Activated T-helper 17 cell treated with anti-CD3 and anti-CD28 coated beads, Interleukin-2, amount 50 U/mL, for 72 hours (primary cell): ENCODE data around the gene DAGLB. TPM values are rescaled to one million over a fixed set of nuclear protein-coding genes. Genes with fewer than 3 reads are reported as not detected.
A peak's percentile ranks its signal among the peaks of the same experiment; 100 is the strongest.
"Not testable (repeated sequence)": the region's sequence is repeated elsewhere in the genome, so short reads cannot be mapped to it uniquely, and the experiment has no call there.

Source experiments
- ATAC-seq: fragments of 150-1000 bp; cut with Tn5 transposase; replicated peaks from 2 replicates; pipeline ENCODE4 v1.10.0; 2021; ENCODE audit warnings: mild to moderate bottlenecking, moderate library complexity
- H3K27ac Mint-ChIP-seq: one replicate; pipeline ENCODE4 v1.8.0; 2022; ENCODE audit warnings: mixed read lengths
- H3K27me3 Mint-ChIP-seq: one replicate; pipeline ENCODE4 v1.8.0; 2022; ENCODE audit warnings: mixed read lengths
- H3K36me3 Mint-ChIP-seq: one replicate; pipeline ENCODE4 v1.8.0; 2022; ENCODE audit warnings: low read depth, mild to moderate bottlenecking, mixed read lengths
- H3K4me1 Mint-ChIP-seq: one replicate; pipeline ENCODE4 v1.8.0; 2022; ENCODE audit warnings: mixed read lengths
- H3K4me3 Mint-ChIP-seq: one replicate; pipeline ENCODE4 v1.8.0; 2022; ENCODE audit warnings: mild to moderate bottlenecking, mixed read lengths
- H3K9me3 Mint-ChIP-seq: one replicate; pipeline ENCODE4 v1.8.0; 2022; ENCODE audit warnings: mixed read lengths
- total RNA-seq, 2 donors: library from RNA; stranded (reverse); gene quantifications; one replicate each; pipeline ENCODE4 v1.2.3, GENCODE V29; 2022

Gene DAGLB
- total RNA-seq, 2 donors from 2014 or later, result 15.0 to 22.7 TPM

GRCh38 chr7:6387734-6388294 is 59.9 kb downstream of the DAGLB start:
- Mint-ChIP-seq H3K4me3 (no peak overlapping the region), H3K4me1 (peaks cover 32% of the 10 kb centered on the region), H3K27ac (peak overlapping the region; percentile 56), H3K36me3 (peaks cover 80% of the 10 kb centered on the region), H3K9me3 (no peaks in the 10 kb centered on the region), H3K27me3 (no peaks in the 10 kb centered on the region)
- no peak for ATAC-seq

GRCh38 chr7:6386779-6387178 is 61.0 kb downstream of the DAGLB start:
- peak; percentile 47 for ATAC-seq
- H3K4me3 Mint-ChIP-seq, result peak overlapping the region; percentile 27
- H3K4me1 Mint-ChIP-seq, result peaks cover 32% of the 10 kb centered on the region
- no peaks in the 10 kb centered on the region for H3K9me3 Mint-ChIP-seq
- no peaks in the 10 kb centered on the region for H3K27me3 Mint-ChIP-seq
- H3K27ac Mint-ChIP-seq, result peak overlapping the region; percentile 56
- H3K36me3 Mint-ChIP-seq, result peaks cover 80% of the 10 kb centered on the region

GRCh38 chr7:6385909-6386560 is 61.7 kb downstream of the DAGLB start:
- Mint-ChIP-seq H3K27ac (peak overlapping the region; percentile 47), H3K4me1 (peaks cover 25% of the 10 kb centered on the region), H3K36me3 (peaks cover 79% of the 10 kb centered on the region), H3K4me3 (peak overlapping the region; percentile 11), H3K27me3 (no peaks in the 10 kb centered on the region), H3K9me3 (no peaks in the 10 kb centered on the region)
- ATAC-seq, result peak; percentile 64

GRCh38 chr7:6385110-6385781 is 62.5 kb downstream of the DAGLB start:
- peak overlapping the region; percentile 47 for H3K27ac Mint-ChIP-seq
- H3K4me1 Mint-ChIP-seq, result peaks cover 32% of the 10 kb centered on the region

GRCh38 chr7:6384327-6384726 is 63.4 kb downstream of the DAGLB start:
- Mint-ChIP-seq H3K4me1 (peaks cover 37% of the 10 kb centered on the region), H3K9me3 (no peaks in the 10 kb centered on the region), H3K4me3 (peak overlapping the region; percentile 20), H3K27me3 (no peaks in the 10 kb centered on the region), H3K36me3 (peaks cover 78% of the 10 kb centered on the region), H3K27ac (no peak overlapping the region)
- ATAC-seq, result no peak

More at GRCh38 chr7:6385110-6385781, 62.5 kb downstream of the DAGLB start:
- Mint-ChIP-seq H3K9me3 (no peaks in the 10 kb centered on the region), H3K36me3 (peaks cover 80% of the 10 kb centered on the region), H3K27me3 (no peaks in the 10 kb centered on the region), H3K4me3 (peak overlapping the region; percentile 11)
- peak; percentile 47 for ATAC-seq

- H3K4me1 Mint-ChIP-seq, result peaks cover 41% of the 10 kb centered on the region
- H3K36me3 Mint-ChIP-seq, result peaks cover 77% of the 10 kb centered on the region
- H3K27ac Mint-ChIP-seq, result peak overlapping the region; percentile 57
- H3K27me3 Mint-ChIP-seq, result no peaks in the 10 kb centered on the region
- no peaks in the 10 kb centered on the region for H3K9me3 Mint-ChIP-seq
- H3K4me3 Mint-ChIP-seq, result peak overlapping the region; percentile 56
- ATAC-seq, result peak; percentile 42
Observed at GRCh38 chr7:6382817-6383216, 64.9 kb downstream of the DAGLB start.

- peaks cover 77% of the 10 kb centered on the region for H3K36me3 Mint-ChIP-seq
- ATAC-seq, H3K9me3 Mint-ChIP-seq, H3K27me3 Mint-ChIP-seq: not testable (repeated sequence)
- peak overlapping the region; percentile 57 for H3K27ac Mint-ChIP-seq
- peak overlapping the region; percentile 56 for H3K4me3 Mint-ChIP-seq
- H3K4me1 Mint-ChIP-seq, result peaks cover 40% of the 10 kb centered on the region
Observed at GRCh38 chr7:6381846-6382245, 65.9 kb downstream of the DAGLB start.

GRCh38 chr7:6380310-6381095 is 67.3 kb downstream of the DAGLB start:
- H3K4me3 Mint-ChIP-seq, result peak overlapping the region; percentile 56
- ATAC-seq, result peak; percentile 48
- no peaks in the 10 kb centered on the region for H3K27me3 Mint-ChIP-seq
- no peaks in the 10 kb centered on the region for H3K9me3 Mint-ChIP-seq
- peaks cover 36% of the 10 kb centered on the region for H3K4me1 Mint-ChIP-seq
- peaks cover 75% of the 10 kb centered on the region for H3K36me3 Mint-ChIP-seq
- H3K27ac Mint-ChIP-seq, result peak overlapping the region; percentile 49

- no peak for ATAC-seq
- Mint-ChIP-seq H3K27me3 (no peaks in the 10 kb centered on the region), H3K4me1 (peaks cover 32% of the 10 kb centered on the region), H3K4me3 (peak overlapping the region; percentile 56), H3K27ac (peak overlapping the region; percentile 49), H3K36me3 (peaks cover 73% of the 10 kb centered on the region), H3K9me3 (no peaks in the 10 kb centered on the region)
Observed at GRCh38 chr7:6379886-6380285, 67.9 kb downstream of the DAGLB start.

GRCh38 chr7:6378556-6378955 is 69.2 kb downstream of the DAGLB start:
- not testable (repeated sequence) for ATAC-seq, H3K9me3 Mint-ChIP-seq, H3K27me3 Mint-ChIP-seq, H3K27ac Mint-ChIP-seq
- Mint-ChIP-seq H3K4me1 (peaks cover 31% of the 10 kb centered on the region), H3K36me3 (peaks cover 75% of the 10 kb centered on the region), H3K4me3 (peak overlapping the region; percentile 60)

GRCh38 chr7:6376820-6377219 is 70.9 kb downstream of the DAGLB start:
- H3K4me3 Mint-ChIP-seq, result peak overlapping the region; percentile 60
- H3K9me3 Mint-ChIP-seq, result no peaks in the 10 kb centered on the region
- H3K36me3 Mint-ChIP-seq, result peaks cover 59% of the 10 kb centered on the region
- ATAC-seq, result no peak
- H3K27me3 Mint-ChIP-seq, result no peaks in the 10 kb centered on the region
- H3K27ac Mint-ChIP-seq, result peak overlapping the region; percentile 33
- H3K4me1 Mint-ChIP-seq, result peaks cover 24% of the 10 kb centered on the region

GRCh38 chr7:6375348-6376101 is 72.2 kb downstream of the DAGLB start:
- Mint-ChIP-seq H3K4me3 (peak overlapping the region; percentile 86), H3K4me1 (peaks cover 20% of the 10 kb centered on the region), H3K27ac (peak overlapping the region; percentile 84), H3K9me3 (no peaks in the 10 kb centered on the region), H3K36me3 (peaks cover 47% of the 10 kb centered on the region), H3K27me3 (no peaks in the 10 kb centered on the region)
- no peak for ATAC-seq

GRCh38 chr7:6367701-6368211 is 80.0 kb downstream of the DAGLB start:
- ATAC-seq, result no peak
- Mint-ChIP-seq H3K4me3 (no peak overlapping the region), H3K4me1 (no peaks in the 10 kb centered on the region), H3K36me3 (no peaks in the 10 kb centered on the region), H3K27ac (no peak overlapping the region), H3K27me3 (no peaks in the 10 kb centered on the region), H3K9me3 (no peaks in the 10 kb centered on the region)

- H3K9me3 Mint-ChIP-seq, result no peaks in the 10 kb centered on the region
- H3K4me3 Mint-ChIP-seq, result no peak overlapping the region
- no peak for ATAC-seq
- no peaks in the 10 kb centered on the region for H3K4me1 Mint-ChIP-seq
- no peak overlapping the region for H3K27ac Mint-ChIP-seq
- H3K36me3 Mint-ChIP-seq, result no peaks in the 10 kb centered on the region
- H3K27me3 Mint-ChIP-seq, result no peaks in the 10 kb centered on the region
Observed at GRCh38 chr7:6365451-6365850, 82.3 kb downstream of the DAGLB start.
